CD4-positive, alpha-beta memory T cell (primary cell): ENCODE data around the gene PRSS38. TPM values are rescaled to one million over a fixed set of nuclear protein-coding genes. Genes with fewer than 3 reads are reported as not detected.

ENCODE experiments used
- CTCF ChIA-PET: fragments of 350-600 bp; sonication (Branson Sonifier 250); formaldehyde crosslinking; loops from one replicate; lab custom pipeline; 2021; ENCODE audit warnings: inconsistent platforms; ENCODE audit not compliant: partially characterized antibody; lab: Charles Lee
- POLR2A ChIA-PET: fragments of 350-600 bp; sonication (Branson Sonifier 250); formaldehyde crosslinking; loops from one replicate; lab custom pipeline; 2021; ENCODE audit not compliant: partially characterized antibody; lab: Charles Lee
- DNase-seq, 5 donors: peaks; one replicate each; pipeline versions ENCODE4 v3.0.0 to v3.0.0-alpha.2; 2020 to 2022; ENCODE audit warnings: mixed read lengths in 1 of 5
- H3K27ac ChIP-seq: one replicate; pipeline ENCODE4 v1.7.0; 2013; ENCODE audit warnings: low read depth, low read length
- H3K27me3 ChIP-seq: 2 replicates; pipeline ENCODE4 v1.7.0; 2013; ENCODE audit warnings: mild to moderate bottlenecking, low read length, moderate library complexity; ENCODE audit not compliant: insufficient read depth
- H3K36me3 ChIP-seq: 2 replicates; pipeline ENCODE4 v1.7.0; 2013; ENCODE audit warnings: mild to moderate bottlenecking, low read length, moderate library complexity; ENCODE audit not compliant: insufficient read depth
- H3K4me1 ChIP-seq: 2 replicates; pipeline ENCODE4 v1.7.0; 2013; ENCODE audit warnings: mild to moderate bottlenecking, low read length, moderate library complexity; ENCODE audit not compliant: insufficient read depth
- H3K4me3 ChIP-seq, 2 donors: one replicate each; pipeline ENCODE4 v1.7.0; 2013; ENCODE audit warnings: low read length in 2 of 2, mild to moderate bottlenecking in 1 of 2
- H3K9me3 ChIP-seq, 2 donors: one replicate each; pipeline ENCODE4 v1.7.0; 2013; ENCODE audit warnings: low read length in 2 of 2, control low read depth in 1 of 2; ENCODE audit not compliant: control insufficient read depth in 1 of 2
- H3K27ac Mint-ChIP-seq, 7 donors: one replicate each; pipeline ENCODE4 v1.8.0; 2020 to 2021; ENCODE audit warnings: mixed read lengths in 7 of 7, mild to moderate bottlenecking in 6 of 7, inconsistent platforms in 3 of 7, moderate library complexity in 3 of 7
- H3K27me3 Mint-ChIP-seq, 2 donors: one replicate each; pipeline ENCODE4 v1.8.0; 2020 to 2021; ENCODE audit warnings: mixed read lengths in 2 of 2
- H3K36me3 Mint-ChIP-seq, 2 donors: one replicate each; pipeline ENCODE4 v1.8.0; 2020 to 2021; ENCODE audit warnings: mixed read lengths in 2 of 2, inconsistent platforms in 1 of 2, mild to moderate bottlenecking in 1 of 2
- H3K4me1 Mint-ChIP-seq, 4 donors: one replicate each; pipeline ENCODE4 v1.8.0; 2020 to 2021; ENCODE audit warnings: mixed read lengths in 4 of 4, mild to moderate bottlenecking in 1 of 4
- H3K4me3 Mint-ChIP-seq, 8 donors: one replicate each; pipeline ENCODE4 v1.8.0; 2020 to 2021; ENCODE audit warnings: mixed read lengths in 8 of 8, mild to moderate bottlenecking in 7 of 8, moderate library complexity in 6 of 8, inconsistent platforms in 3 of 8
- H3K9me3 Mint-ChIP-seq, 8 donors: one replicate each; pipeline ENCODE4 v1.8.0; 2020 to 2021; ENCODE audit warnings: mixed read lengths in 8 of 8, mild to moderate bottlenecking in 5 of 8, inconsistent platforms in 3 of 8, moderate library complexity in 1 of 8
- intact Hi-C: fragments of 100-400 bp; cut with micrococcal nuclease; formaldehyde crosslinking; loops from one replicate; pipeline ENCODE4 v1.15.1; 2023
- polyA plus RNA-seq, 2 donors: library from polyadenylated mRNA; unstranded; fragments of 300-500 nt; fragmentation: Illumina TruSeq; gene quantifications; one replicate each; pipeline ENCODE4 v1.2.3, GENCODE V29; 2021
- total RNA-seq, 2 experiments: library from RNA; stranded (reverse); gene quantifications; one replicate each; pipeline ENCODE4 v1.2.3, GENCODE V29; 2021

PRSS38 gene
- total and polyA plus RNA-seq, 4 experiments from 2014 or later = not detected

DNA sequence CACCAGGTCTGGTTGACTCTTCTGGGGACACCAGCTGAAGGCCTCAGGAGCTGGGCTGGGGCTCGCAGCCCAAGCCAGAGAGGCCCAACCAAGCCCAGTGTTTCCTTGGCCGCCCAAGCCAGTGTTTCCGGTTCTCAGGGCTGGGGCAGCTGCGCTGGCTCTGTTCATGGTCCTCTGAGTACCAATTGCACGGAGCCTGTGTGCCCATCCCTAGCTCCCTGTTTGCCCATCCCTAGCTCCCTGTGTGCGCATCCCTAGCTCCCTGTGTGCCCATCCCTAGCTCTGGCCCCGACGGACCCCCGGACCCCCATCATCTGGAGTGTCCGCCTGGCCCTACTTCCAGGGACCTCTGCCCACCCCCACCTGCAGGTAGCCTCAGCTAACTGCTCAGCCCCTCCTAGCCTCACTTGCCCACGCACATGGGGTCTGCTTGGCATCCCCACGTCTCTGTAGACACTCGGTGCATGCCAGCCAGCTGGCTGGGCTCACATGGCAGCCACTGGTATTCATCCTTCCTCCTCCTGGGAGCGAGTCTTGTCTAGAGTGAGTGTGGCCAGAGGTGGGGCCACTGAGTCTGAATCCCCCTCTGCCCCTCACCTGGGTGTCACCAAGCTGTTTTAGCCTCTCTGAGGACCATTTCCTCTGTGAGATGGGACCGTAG is 68.3 kb downstream of the PRSS38 start:
- DNase-seq = no peak
- H3K27ac Mint-ChIP-seq = peak overlapping the region in 5 of 7 donors; percentile 19 to 63 (median 55)
- peaks cover 0 to 2% (median 0%) of the 10 kb centered on the region in 8 donors for H3K9me3 Mint-ChIP-seq
- CTCF ChIA-PET = interaction anchor here (0.8 to 1.1 kb wide), 2 partner anchors 14 to 147 kb away, joined by 3 read pairs; no protein-coding TSS in a partner anchor
- Histone ChIP-seq H3K27me3 (no peaks in the 10 kb centered on the region), H3K4me1 (peaks cover 54% of the 10 kb centered on the region), H3K9me3 (no peaks in the 10 kb centered on the region), H3K27ac (no peak overlapping the region), H3K36me3 (no peaks in the 10 kb centered on the region), H3K4me3 (no peak overlapping the region)
- POLR2A ChIA-PET = interaction anchor here (5.4 to 5.6 kb wide), 2 partner anchors 12 to 118 kb away, joined by 29 to 49 read pairs; no protein-coding TSS in a partner anchor
- intact Hi-C loops = no loop called here
- H3K4me1 Mint-ChIP-seq = peaks cover 18 to 60% (median 34%) of the 10 kb centered on the region in 4 donors
- peak overlapping the region in 1 of 8 donors; percentile 4 for H3K4me3 Mint-ChIP-seq
- H3K27me3 Mint-ChIP-seq = no peaks in the 10 kb centered on the region
- H3K36me3 Mint-ChIP-seq = no peaks in the 10 kb centered on the region

DNA sequence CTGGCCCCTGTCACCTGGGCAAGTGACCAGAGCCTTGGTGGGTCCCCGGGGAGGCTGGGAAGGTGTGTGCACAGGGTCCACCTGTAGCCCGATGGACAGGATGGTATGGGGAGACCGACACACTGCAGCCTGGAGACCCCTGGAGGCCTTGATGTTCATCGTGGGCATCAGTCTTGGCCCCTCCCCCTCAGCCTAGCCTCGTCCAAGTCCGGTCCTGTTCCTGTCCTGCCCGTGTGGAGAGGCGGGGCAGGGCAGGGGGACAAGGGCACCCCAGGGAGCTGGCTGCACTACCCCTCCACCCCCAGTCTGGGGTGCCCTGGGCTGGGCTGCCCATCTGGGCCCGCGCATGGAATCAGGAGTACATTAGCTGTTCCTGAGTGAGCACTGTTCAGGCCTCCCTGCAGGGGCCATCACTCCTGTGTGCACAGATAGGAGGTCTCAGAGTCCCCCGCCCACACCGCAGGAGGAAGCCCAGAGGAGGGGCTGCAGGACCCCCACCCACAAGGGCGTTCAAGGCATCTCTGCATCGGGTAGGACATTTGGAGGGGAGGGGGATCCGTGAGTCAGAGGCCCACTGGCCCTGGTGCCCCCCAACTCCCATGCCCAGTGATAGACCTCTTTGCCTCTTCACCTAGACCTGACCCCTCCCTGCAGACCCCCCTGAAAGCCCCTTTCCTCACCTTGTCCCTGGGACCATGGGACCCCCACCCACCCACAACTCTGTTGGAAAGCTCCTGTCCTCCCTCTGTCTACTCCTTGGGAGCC is 69.1 kb downstream of the PRSS38 start:
- Mint-ChIP-seq H3K36me3 (no peaks in the 10 kb centered on the region), H3K27me3 (no peaks in the 10 kb centered on the region), H3K9me3 (peaks cover 0 to 2% (median 0%) of the 10 kb centered on the region in 8 donors), H3K4me3 (peak overlapping the region in 6 of 8 donors; percentile 29 to 66 (median 44)), H3K4me1 (peaks cover 16 to 62% (median 34%) of the 10 kb centered on the region in 4 donors), H3K27ac (peak overlapping the region in 5 of 7 donors; percentile 19 to 88 (median 70))
- Histone ChIP-seq H3K27me3 (no peaks in the 10 kb centered on the region), H3K36me3 (no peaks in the 10 kb centered on the region), H3K9me3 (no peaks in the 10 kb centered on the region), H3K27ac (no peak overlapping the region), H3K4me3 (no peak overlapping the region), H3K4me1 (peaks cover 54% of the 10 kb centered on the region)
- CTCF ChIA-PET = interaction anchor here (0.6 to 1.5 kb wide), 3 partner anchors 122 to 392 kb away, joined by 3 read pairs; no protein-coding TSS in a partner anchor
- DNase-seq = no peak
- intact Hi-C loops = loop anchor here (5.0 kb wide), 1 partner anchor 97 kb away; no protein-coding TSS in a partner anchor
- POLR2A ChIA-PET = interaction anchor here (0.9 to 5.6 kb wide), 5 partner anchors 13 to 197 kb away, joined by 3 to 49 read pairs (median 5); no protein-coding TSS in a partner anchor

DNA sequence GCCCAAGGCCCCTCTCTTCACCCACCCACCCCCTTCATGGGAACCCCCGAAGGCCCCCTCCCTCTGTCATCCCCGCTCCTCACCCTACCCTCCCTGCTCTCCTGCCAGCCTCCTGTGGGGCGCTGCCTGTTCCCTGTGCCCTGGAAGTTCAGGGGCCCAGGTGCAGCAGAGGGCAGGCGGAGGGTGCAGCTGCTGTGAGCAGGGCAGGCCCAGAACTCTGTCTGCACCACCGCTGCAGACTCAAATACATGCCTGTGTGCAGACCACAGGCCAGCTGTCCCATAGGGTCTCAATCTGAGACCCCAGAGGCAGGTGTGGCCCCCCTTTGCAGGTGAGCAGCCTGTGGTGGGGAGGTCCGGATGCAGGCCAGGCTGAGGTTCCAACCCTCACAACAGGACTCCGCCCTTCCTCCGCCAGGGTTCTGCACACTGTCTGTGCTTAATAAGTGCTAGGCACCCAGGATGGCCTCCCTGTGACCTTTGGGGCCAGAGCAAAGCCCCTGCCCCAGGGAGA is 69.7 kb downstream of the PRSS38 start:
- intact Hi-C loops = loop anchor here (5.0 kb wide), 1 partner anchor 98 kb away; no protein-coding TSS in a partner anchor
- H3K27me3 ChIP-seq = no peaks in the 10 kb centered on the region
- DNase-seq = peak in 4 of 5 donors; percentile 32 to 40 (median 34)
- peaks cover 54% of the 10 kb centered on the region for H3K4me1 ChIP-seq
- peaks cover 0 to 2% (median 0%) of the 10 kb centered on the region in 8 donors for H3K9me3 Mint-ChIP-seq
- ChIA-PET CTCF (interaction anchor here (0.6 to 1.9 kb wide), 6 partner anchors 13 to 392 kb away, joined by 3 to 7 read pairs (median 3); no protein-coding TSS in a partner anchor), POLR2A (interaction anchor here (0.9 to 5.6 kb wide), 5 partner anchors 14 to 197 kb away, joined by 3 to 49 read pairs (median 5); no protein-coding TSS in a partner anchor)
- peak overlapping the region; percentile 72 to 92 (median 89) for H3K27ac Mint-ChIP-seq
- H3K36me3 ChIP-seq = no peaks in the 10 kb centered on the region
- H3K36me3 Mint-ChIP-seq = no peaks in the 10 kb centered on the region
- H3K27me3 Mint-ChIP-seq = no peaks in the 10 kb centered on the region
- no peaks in the 10 kb centered on the region for H3K9me3 ChIP-seq
- H3K4me3 ChIP-seq = peak overlapping the region; percentile 29 to 48
- peak overlapping the region; percentile 50 for H3K27ac ChIP-seq
- peak overlapping the region; percentile 73 to 85 (median 78) for H3K4me3 Mint-ChIP-seq
- peaks cover 17 to 62% (median 37%) of the 10 kb centered on the region in 4 donors for H3K4me1 Mint-ChIP-seq

DNA sequence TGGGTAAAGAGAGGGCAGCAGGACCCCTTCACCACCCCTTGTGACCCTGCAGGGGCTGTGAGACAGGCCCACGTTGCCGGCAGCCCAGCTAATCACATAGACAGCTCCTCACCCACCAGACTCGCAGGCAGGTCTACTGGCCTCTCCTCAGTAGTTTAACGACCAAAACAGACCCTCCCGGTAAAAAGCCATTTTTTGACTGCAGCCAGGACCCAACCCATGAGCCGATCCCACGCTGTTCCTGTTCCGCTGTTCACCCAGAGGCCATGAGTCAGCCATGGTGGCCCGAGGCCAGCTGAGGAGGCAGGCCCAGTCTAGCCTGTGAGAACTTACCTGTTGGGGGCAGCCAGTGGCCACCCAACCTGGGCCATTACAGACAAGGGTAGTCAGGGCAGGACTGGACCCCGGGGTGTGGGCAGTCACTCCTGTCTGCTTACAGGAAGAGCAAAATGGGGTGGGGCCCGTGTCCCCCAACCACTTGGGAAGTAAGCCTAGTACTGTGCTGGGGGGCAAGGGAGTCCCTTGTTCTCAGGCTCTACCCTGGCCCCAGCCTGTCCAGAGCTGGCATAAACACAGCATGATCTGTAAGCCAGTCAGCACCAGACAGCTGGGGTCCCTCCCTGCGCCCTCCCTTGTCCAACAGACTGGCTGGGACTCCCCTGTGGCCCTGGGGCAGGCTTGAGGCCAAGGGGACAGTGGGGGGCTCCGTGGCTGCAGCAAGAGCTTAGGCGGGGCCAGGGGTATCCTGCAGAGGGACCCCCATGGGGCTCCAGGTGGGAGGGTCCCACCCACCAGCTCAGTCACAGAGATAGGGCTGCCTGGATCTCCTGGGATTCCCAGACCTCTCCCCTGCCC is 70.4 kb downstream of the PRSS38 start:
- Histone ChIP-seq H3K27ac (peak overlapping the region; percentile 50), H3K4me1 (peaks cover 54% of the 10 kb centered on the region), H3K36me3 (no peaks in the 10 kb centered on the region), H3K27me3 (no peaks in the 10 kb centered on the region), H3K4me3 (peak overlapping the region; percentile 29 to 48), H3K9me3 (no peaks in the 10 kb centered on the region)
- Mint-ChIP-seq H3K27ac (peak overlapping the region; percentile 72 to 92 (median 89)), H3K9me3 (peaks cover 0 to 2% (median 0%) of the 10 kb centered on the region in 8 donors), H3K27me3 (no peaks in the 10 kb centered on the region), H3K4me1 (peaks cover 15 to 60% (median 40%) of the 10 kb centered on the region in 4 donors), H3K36me3 (no peaks in the 10 kb centered on the region), H3K4me3 (peak overlapping the region; percentile 73 to 85 (median 78))
- POLR2A ChIA-PET = interaction anchor here (0.6 to 5.6 kb wide), 7 partner anchors 14 to 196 kb away, joined by 3 to 49 read pairs (median 4); no protein-coding TSS in a partner anchor
- no peak for DNase-seq
- CTCF ChIA-PET = interaction anchor here (1.3 to 1.9 kb wide), 4 partner anchors 13 to 123 kb away, joined by 3 to 7 read pairs (median 5); no protein-coding TSS in a partner anchor
- intact Hi-C loops = loop anchor here (5.0 kb wide), 1 partner anchor 99 kb away; no protein-coding TSS in a partner anchor

GRCh38 chr1:227886503-227886961 is 71.1 kb downstream of the PRSS38 start:
- intact Hi-C loops = loop anchor here (5.0 kb wide), 1 partner anchor 99 kb away; no protein-coding TSS in a partner anchor
- no peaks in the 10 kb centered on the region for H3K27me3 Mint-ChIP-seq
- Histone ChIP-seq H3K9me3 (no peaks in the 10 kb centered on the region), H3K27ac (peak overlapping the region; percentile 40), H3K27me3 (no peaks in the 10 kb centered on the region), H3K4me3 (peak overlapping the region in 1 of 2 donors; percentile 15), H3K36me3 (no peaks in the 10 kb centered on the region), H3K4me1 (peaks cover 54% of the 10 kb centered on the region)
- POLR2A ChIA-PET = interaction anchor here (1.0 to 5.6 kb wide), 3 partner anchors 15 to 124 kb away, joined by 3 to 49 read pairs (median 29); no protein-coding TSS in a partner anchor
- H3K4me1 Mint-ChIP-seq = peaks cover 15 to 59% (median 39%) of the 10 kb centered on the region in 4 donors
- CTCF ChIA-PET = interaction anchor here (1.3 to 1.9 kb wide), 3 partner anchors 14 to 120 kb away, joined by 3 to 7 read pairs (median 7); no protein-coding TSS in a partner anchor
- no peak for DNase-seq
- H3K36me3 Mint-ChIP-seq = no peaks in the 10 kb centered on the region
- peak overlapping the region; percentile 70 to 92 (median 83) for H3K27ac Mint-ChIP-seq
- peaks cover 0 to 2% (median 0%) of the 10 kb centered on the region in 8 donors for H3K9me3 Mint-ChIP-seq
- H3K4me3 Mint-ChIP-seq = peak overlapping the region in 7 of 8 donors; percentile 52 to 68 (median 65)
